ENCODE measurements around the gene CYB561.
A peak's percentile ranks its signal among the peaks of the same experiment; 100 is the strongest.

The CYB561 gene

DNA sequence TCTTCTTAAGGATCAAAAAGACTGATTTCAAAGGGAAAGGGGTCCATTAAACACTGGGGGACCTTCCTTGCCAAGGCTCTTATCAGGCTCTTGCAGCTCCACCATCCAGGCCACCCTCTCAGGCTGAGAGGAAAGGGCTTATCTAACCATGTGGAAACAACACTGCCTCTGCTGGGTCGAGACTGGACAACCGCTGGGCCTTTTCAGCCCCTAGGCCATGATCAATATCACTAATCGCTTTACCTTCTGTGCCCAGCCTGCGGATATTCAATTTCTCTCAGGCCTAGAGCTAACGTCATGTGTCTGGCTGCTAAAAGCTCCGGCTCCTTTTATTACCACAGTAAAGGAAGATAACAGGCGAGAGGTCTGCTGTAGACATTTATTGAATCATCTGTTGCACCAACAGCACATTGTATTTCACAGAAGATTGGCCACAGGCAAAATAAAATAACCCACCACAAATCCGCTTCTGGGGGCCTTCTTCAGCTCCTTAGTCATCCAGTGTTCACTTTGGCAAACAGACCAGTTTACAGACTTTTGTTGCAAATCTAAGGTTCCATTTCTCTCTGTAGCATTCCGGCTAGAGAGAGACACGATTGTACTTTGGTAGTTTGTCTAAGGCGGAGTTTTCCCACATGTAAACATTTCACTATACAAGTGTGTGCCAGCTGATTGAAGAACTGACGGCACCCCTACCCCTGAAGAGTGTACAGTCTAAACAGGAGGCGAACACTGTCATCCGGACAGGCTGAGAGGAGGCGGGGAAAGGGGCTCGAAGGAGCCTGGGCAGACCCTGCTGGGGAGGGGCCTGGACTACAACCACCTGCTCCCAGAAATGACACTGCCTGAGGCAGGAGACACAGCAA, 13.9 kb downstream of the CYB561 start:
- no peak for DNase-seq

DNA sequence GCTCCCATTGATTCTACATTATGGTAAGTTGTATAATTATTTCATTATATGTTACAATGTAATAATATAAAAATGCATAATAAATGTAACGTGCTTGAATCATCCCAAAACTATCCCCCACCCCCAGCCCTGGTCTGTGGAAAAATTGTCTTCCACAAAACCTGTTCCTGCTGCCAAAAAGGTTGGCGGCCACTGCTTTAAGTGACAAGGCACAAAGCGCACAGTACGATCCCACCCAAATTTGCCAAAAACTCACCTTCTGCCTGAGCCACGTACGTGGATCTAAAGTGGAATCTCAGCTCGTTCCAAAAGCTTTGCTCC, 14.5 kb downstream of the CYB561 start:
- DNase-seq: no peak

DNA sequence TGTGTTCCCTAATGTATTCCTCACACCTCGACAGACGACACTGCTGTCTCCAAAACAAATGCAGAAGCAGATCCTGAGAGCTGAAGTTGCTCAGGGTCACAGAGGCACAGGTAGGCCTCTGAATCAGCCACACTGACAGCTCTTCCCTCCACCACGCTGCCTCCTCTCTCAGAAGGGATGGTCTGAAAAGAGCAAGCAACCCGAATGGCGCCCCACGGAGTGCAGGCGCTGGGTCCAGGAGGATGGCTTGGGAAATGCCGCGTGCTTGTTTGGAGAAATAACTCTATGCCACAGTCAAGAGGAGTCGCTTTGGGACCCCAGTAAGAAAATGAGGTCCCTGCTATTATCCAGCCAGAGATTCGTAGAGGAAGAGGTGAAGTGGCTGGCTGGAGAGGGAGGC, 15.9 kb downstream of the CYB561 start:
- no peak for DNase-seq

DNA sequence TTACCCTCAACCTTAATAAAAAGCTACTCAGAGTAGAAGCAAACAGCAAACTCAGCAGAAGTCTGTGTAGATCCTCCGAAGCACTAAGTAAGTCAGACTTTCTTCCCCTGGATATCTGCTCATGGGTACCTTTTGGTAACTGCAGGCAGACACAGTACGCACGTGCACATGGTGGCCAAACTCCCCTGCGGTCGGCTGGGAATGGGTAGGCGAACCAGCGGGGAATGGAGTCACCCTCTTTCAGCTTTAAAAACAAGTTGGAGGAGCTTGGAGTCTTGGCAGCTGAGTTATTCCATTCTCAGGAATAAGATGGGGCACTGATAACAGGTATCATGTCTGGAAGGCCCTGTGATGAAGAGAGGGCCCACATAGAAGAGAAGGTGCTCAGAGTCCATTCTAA, 16.3 kb downstream of the CYB561 start:
- DNase-seq: no peak

DNA sequence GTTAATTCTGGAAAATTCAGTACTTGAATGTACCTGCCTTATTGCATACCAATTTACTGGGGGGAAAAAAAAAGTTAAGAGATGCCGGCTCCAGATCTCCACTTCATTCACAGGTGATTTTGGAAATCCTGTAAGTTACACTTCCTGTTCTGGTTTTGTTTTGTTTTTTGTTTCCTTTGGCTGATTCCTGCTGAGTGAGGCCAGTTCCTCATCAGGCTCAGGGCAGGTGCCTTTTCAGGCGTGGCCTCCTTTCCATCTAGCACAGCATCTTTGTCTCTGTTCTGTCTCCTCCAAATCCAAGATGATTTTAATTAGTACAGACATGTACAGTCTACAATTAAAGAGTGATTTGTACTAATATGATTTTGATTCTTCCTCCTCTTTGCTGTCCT, 19.2 kb downstream of the CYB561 start:
- no peak for DNase-seq

DNA sequence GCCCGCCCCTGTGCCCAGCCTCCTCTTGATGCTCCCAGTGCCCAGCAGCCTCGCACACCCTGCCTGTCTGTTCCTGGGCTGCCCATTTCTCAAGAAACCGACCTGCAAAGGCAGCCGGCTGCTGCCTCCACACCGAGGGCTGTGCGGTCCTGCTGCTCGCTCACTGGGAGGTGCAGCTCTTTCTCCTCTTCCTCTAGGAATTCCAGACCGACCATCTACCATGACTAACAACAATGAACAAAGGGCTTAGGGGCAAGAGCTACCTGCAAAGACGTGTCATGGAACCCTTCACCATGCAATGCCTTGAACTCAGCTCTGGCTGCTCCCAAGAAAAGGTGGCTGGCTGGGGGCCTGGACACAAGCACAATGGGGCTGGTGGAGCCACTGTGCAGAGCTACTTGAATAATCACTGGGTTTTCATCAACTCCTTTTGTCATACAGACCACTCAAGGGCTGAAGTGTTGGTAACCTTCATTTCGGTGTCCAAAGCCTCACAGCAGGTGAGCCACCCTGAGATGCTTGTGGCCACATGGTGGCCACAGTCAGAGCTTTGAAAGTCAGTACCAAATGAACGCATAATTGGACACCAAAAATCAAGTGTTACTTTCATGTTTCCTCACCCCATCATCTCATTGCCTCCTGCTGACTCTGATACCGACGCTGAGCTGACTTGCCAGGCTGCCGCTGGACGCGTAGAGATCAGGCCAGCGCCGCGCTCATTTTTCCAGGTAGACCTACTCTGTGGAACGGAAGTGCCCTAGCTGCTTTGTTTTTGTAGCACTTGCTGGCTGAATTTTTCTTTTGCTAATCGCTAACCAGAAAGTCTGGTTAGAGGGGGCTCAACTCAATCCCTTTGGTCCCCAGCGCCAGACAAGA, 19.8 kb downstream of the CYB561 start:
- no peak for DNase-seq

DNA sequence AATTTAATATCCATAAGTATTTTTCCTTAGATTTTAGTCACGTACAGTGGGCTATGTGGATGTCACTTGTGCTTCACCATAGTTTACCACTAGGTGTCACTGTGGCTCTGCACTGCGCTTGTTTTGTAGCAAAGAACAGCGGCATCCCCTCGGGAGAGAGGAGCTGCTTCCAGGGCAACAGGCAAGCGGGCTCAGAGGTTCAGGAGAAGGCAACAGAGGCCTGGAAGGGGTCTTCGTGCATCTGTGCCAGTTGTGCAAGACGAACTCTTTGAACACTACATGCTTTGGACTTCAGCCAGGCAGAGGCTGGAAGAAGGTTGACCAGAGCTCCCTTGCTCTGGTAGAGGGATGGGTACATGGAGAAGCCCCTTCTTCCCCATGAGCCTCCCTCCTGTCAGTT, 20.6 kb downstream of the CYB561 start:
- peak; percentile 71 for DNase-seq

DNA sequence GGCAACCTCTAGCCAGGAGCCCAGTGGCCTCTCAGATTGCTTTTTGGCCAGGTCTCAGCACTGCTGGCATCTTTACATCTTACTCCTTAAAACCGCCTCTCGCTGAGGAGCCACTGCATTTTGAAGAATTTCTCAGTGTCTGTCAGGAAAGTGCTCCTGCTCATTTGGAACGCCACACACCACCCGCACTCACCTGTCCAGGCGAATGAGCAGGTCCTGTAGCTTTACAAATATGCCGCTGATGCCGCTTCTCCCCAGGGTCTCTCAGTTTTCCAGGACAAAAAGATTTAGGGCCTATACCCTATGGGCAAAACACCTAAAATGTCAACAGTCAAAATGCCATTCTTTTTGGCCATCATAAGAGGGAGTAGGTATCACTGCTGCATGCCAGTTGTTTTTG, 22.1 kb downstream of the CYB561 start:
- DNase-seq: no peak

DNA sequence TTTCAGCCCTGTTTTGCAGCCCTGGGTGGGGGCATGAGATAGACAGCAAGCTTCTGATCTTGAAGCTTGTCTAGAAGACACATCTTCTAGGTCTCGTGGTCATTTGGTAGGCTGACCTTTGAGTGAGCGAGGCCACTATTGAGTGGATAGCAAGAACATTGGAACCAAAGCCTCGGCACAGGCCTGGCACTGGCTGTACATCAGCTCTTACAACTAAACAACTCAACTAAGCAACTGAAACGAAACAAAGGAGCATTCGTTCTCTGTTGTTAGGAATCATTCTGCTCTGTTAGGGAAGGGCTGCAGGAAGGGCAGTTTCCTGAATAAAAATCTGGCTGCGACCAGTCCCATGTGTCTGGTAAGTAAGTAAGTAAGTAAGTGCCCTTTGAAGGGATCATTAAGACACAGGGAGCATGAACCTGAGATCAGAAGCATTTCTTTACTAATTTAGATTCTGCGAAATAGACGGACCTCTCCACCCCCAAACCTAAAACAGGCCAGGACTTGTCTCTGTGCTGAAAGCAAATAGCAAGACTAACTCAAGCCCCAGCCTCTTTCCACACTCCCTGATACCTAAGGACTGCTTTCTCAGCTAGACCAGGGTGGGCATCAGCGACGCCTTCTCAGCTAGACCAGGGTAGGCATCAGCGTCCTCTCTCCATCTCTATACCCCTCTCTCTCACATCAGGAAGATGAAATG, 22.7 kb downstream of the CYB561 start:
- DNase-seq: no peak

DNA sequence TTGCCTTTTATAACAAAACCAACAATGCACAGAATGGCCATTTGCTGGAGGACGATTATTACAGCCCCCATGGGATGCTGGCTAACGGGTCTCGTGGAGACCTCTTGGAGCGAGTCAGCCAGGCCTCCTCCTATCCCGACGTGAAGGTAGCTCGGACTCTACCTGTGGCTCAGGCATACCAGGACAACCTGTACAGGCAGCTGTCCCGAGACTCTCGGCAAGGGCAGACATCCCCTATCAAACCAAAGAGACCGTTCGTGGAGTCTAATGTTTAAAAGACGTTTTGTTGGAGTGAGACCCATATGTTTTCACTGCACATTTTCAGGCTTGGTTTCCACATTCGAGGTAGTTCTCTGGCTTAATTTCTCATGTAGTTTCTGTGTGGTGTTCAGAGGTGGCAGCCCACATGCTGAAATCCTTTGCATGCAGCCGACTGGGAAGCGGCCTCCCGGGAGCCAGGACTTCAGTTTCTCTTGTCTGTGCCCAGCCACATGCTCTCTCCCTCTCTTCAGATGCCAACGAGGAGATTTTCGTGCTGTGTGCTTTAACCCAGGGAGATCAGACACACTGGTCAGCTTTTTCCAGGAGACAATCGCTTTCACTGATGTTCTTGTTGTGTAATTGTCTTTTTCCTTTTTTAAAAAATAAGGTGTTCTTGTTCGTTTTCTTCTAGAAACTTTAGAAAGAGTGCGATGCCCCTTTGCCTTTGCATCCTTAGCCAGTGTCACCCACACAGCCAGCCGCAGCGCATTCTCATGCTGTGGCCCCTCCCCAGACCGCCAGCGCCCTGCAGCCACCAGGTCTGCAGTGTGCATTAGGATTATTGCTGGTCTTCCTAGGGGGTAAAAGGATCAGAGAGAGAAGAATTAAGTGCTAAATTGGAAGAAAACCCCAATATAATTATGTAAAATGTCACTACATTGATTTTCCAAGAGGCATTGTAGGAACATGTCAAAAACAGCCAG, 24.1 kb downstream of the CYB561 start:
- no peak for DNase-seq

DNA sequence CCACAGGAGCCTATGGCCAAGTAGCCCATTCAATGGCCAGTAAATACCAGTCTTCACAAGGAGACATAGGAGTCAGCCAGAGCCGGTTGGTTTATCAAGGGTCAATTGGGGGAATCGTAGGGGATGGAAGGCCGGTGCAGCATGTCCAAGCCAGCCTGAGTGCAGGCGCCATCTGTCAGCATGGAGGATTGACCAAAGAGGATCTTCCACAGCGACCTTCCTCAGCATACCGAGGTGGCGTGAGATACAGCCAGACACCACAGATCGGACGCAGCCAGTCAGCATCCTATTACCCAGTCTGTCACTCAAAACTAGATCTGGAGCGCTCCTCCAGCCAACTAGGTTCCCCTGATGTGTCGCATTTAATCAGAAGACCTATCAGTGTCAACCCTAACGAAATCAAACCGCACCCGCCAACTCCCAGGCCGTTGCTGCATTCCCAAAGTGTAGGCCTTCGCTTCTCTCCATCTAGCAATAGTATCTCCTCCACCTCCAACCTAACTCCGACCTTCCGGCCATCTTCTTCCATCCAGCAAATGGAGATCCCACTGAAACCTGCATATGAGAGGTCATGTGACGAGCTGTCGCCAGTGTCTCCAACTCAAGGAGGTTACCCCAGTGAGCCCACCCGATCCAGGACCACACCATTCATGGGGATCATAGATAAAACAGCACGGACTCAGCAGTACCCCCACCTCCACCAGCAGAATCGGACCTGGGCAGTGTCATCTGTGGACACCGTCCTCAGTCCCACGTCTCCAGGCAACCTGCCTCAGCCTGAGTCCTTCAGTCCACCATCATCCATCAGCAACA, 25.0 kb downstream of the CYB561 start:
- no peak for DNase-seq

DNA sequence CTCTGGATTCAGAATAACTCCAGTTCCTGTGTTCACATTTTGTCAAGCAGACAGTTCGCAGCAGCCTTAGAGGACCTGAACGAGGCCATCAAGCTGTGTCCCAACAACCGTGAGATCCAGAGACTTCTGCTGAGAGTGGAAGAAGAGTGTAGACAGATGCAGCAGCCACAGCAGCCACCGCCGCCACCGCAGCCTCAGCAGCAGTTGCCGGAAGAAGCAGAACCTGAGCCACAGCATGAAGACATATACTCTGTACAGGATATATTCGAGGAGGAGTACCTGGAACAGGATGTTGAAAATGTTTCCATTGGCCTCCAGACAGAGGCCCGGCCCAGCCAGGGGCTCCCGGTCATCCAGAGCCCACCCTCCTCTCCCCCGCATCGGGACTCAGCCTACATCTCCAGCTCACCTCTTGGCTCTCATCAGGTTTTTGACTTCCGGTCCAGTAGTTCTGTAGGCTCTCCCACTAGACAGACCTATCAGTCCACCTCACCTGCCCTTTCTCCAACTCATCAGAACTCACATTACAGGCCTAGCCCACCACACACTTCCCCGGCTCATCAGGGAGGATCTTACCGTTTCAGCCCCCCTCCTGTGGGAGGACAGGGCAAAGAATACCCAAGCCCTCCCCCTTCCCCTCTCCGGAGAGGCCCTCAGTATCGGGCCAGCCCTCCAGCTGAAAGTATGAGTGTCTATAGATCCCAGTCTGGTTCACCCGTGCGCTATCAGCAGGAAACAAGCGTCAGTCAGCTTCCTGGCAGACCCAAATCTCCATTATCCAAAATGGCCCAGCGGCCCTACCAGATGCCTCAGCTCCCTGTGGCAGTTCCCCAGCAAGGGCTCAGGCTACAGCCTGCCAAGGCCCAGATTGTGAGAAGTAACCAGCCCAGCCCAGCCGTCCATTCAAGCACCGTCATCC, 25.9 kb downstream of the CYB561 start:
- DNase-seq: peak; percentile 91

DNA sequence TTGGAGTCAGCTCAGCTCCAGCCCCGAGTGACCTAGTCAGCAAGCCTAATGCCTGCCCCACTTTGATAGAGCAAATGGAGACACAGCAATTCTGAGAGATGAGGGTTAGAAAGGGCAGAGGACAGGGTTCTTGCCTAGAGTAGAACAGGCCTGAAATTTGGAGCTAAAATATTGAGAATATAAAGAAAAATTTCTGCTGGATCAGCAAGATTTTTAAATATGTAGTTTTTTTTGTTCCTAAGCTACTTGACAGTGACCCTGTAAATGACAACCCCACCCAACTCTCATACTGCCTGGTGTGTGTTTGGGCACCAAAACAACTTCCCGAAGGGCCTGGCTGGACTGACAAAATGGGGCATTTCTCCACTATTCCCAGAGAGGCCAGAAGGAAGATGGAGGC, 26.7 kb downstream of the CYB561 start:
- no peak for DNase-seq

DNA sequence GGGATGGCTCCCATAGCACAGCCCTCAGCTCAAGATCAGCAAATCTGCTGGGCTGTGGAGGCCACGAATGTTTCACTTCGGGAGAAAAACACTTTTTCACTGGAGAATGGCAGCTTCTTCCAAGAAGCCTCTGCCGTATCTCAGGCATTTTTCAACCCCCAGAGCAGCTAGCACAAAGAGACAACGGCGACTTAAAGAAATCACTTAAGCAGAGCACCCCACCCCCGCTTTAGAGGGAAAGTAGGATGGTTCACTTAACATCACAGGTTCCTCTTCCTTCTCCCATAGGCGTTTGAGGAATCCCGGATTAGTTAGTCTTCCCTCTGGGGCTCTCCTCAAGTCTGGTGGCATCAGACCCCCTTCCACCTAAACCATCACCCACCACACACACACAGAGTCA, 27.6 kb downstream of the CYB561 start:
- DNase-seq: no peak

DNA sequence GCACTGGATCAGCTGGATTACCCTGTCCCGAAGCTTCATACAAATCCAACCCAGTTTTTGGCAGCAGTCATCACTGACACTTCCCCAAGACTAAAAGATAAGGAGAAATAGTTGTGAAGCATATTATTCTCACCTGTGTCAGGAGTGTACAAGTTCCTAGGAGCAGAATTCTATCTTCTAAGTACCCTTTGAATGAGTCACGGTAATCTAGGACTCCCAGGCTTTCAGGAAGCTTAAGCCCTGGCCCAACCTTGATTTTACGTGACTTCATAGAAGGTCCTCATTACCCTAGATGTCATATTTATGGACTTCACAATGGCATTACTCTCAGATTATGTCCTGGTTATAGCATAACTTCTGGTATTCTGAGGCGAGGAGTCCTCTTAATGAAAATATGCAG, 31.9 kb downstream of the CYB561 start:
- no peak for DNase-seq

DNA sequence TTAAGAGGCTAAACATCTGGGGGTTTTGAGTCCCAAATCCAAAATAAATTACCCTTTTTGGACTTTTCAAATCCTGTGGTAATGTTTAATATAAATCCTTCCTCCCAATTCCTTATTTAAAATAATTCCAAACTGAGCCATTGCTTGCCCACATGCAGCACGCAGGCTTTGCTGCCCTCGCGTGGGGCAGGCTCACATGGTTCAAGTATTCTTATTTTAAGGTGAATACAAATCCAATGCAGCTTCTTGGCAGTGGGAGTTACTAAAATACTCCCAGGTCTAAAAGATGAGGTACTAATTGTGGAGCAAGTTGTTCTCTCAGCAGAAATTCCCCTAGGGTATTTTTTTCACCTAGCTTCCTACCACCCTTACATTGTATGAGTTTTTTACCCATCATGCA, 33.0 kb downstream of the CYB561 start:
- DNase-seq: no peak

DNA sequence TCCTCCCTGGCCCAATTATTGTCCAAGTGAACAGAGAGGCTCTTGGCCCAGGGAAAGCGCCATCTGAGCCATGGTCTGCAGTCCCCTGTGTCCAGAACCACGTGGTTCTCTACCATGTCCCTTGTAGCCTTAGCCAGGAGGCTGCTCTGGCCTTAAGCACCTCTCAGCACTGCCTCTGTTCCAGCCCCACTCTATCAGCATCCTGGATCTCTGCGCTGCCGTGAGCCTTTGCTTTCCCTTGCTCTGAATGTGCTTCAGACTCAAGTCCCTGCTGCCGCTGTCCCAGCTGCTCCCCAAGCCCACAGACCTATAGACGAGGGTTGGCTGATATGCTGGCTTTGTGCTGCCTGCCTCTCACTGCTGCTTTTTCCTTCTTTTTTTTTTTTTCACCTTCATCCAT, 33.9 kb downstream of the CYB561 start:
- no peak for DNase-seq

DNA sequence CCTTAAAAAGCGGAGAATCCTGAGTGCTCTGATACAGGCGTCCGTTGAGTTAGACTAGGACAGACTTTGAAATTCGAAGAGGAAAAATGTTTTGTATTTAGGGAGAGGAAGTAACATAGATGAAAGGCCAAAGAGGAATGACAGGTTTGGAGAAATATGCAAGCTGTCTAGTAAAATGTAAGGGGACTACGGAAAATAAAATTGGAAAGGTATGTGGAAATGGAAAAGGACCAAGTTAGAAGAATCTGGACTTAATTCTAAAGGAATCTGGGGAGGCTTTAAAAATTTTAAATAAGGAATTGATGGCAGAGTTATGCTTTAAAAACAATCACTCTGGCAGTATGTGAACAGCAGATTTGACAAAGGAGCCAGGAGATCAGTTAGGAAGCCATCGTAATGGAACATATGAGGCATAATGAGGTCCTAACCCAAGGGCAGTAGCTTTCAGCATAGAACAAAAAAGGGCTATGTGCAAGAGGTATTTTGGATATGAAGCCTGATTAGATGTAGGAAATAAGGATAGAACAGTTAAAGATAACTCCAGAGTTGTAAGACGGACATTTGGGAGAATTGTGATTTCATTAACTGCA, 38.3 kb downstream of the CYB561 start:
- DNase-seq: no peak

DNA sequence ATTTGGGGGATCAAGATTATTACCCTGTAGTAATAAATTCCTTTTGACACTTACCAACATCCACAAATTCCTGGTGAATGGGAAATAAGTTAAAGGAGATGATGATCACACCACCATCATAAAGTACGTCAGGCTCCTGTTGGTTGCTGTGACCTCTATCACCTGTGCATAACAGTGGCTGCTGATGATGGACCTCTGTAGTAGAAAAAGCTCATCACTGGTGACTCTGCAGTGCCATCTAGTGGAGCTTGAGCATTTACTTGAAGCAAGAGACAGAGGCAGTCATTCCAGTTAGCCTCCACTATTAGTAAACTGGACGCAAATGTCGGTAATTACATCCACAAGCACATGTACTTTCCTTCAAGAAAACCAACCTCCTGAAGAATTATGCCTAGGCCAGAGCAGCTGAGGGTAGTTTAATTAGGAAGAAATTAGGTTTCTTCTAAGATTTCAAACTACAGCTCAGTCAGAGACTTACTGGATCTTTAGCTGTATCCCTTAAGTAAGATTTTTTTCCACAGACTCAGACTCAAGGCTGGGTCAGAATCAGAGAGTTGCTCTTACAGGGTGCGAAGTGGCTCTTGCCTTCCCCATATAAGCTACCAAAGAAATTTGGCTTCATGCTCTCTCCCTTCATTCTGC, 39.3 kb downstream of the CYB561 start:
- peak; percentile 74 for DNase-seq
